ENCODE measurements around the gene MGRN1. TPM values are rescaled to one million over a fixed set of nuclear protein-coding genes. Genes with fewer than 3 reads are reported as not detected.

MGRN1 gene
- total and polyA plus RNA-seq, 2 of the 13 experiments (the other 11 are each of a cell fraction or from before 2014, with no cell fraction given) = 11.9 to 12.6 TPM

GRCh38 chr16:4704491-4704890 lies 79.9 kb downstream of the MGRN1 start:
- DNase-seq (ENCODE audit: low spot score) (no peak), FAIRE-seq (no peak), ATAC-seq (no peak)
- WGBS (ENCODE audit: low lambda C conversion rate) = 96% methylated on average over 7 of the region's 8 CpGs
- H3K4me1 ChIP-seq (ENCODE audit: insufficient read depth, low read length) = peaks cover 18% of the 10 kb centered on the region
- H3K9ac ChIP-seq (ENCODE audit: insufficient read depth, low read depth, low read length) = no peak overlapping the region
- H2AFZ ChIP-seq (ENCODE audit: low read length) = no peak overlapping the region
- H3K36me3 ChIP-seq (replicated peaks in 1 of 2; ENCODE audit: control insufficient read depth in 1 of 2, insufficient read depth in 2 of 2, low read length in 2 of 2) = peaks cover 29 to 56% of the 10 kb centered on the region in 2 experiments
- BruUV-seq (replicated peaks) = no TSS peak
- intact Hi-C loops (cut with micrococcal nuclease; ENCODE audit: unreplicated experiment) (no loop called here), in situ Hi-C loops (cut with HindIII; ENCODE audit: extremely low pct_ligation_motif_present, low pct_unique_long_range_greater_than_20kb) (no loop called here)
- no peaks in the 10 kb centered on the region for H3K9me3 ChIP-seq (ENCODE audit: low read length)
- H3K4me3 ChIP-seq (replicated peaks in 1 of 3; ENCODE audit: insufficient read depth in 1 of 3, low read depth in 2 of 3, low read length in 3 of 3) = no peak overlapping the region
- CTCF ChIA-PET (ENCODE audit: low intra/inter-chr PET ratio, low total read pairs) = no interaction called here
- H3K27ac ChIP-seq (ENCODE audit: extremely low read length, insufficient read depth, low read length) = no peak overlapping the region
- no peaks in the 10 kb centered on the region for H3K27me3 ChIP-seq (ENCODE audit: control insufficient read depth in 1 of 2, insufficient read depth in 2 of 2, low read length in 2 of 2)
- H3K79me2 ChIP-seq (ENCODE audit: insufficient read depth, low read length) = no peaks in the 10 kb centered on the region
- TF ChIP-seq ZNF589 (CRISPR knock-in tag; conservative IDR thresholded peaks at IDR 0.05) (no peak), ZNF720 (CRISPR knock-in tag; IDR thresholded peaks at IDR 0.05) (no peak), YEATS4 (CRISPR knock-in tag; IDR thresholded peaks at IDR 0.05; ENCODE audit: borderline replicate concordance) (no peak), ZBTB46 (CRISPR knock-in tag; IDR thresholded peaks at IDR 0.05; ENCODE audit: borderline replicate concordance) (no peak), AKAP8 (CRISPR knock-in tag; IDR thresholded peaks at IDR 0.05) (no peak), ZBTB21 (CRISPR knock-in tag; IDR thresholded peaks at IDR 0.05) (no peak), HOXA9 (CRISPR knock-in tag; IDR thresholded peaks at IDR 0.05; ENCODE audit: borderline replicate concordance) (no peak), ZNF570 (CRISPR knock-in tag; IDR thresholded peaks at IDR 0.05; ENCODE audit: borderline replicate concordance) (no peak)
- no peaks in the 10 kb centered on the region for H4K20me1 ChIP-seq (ENCODE audit: insufficient read depth, low read length)
- no peak overlapping the region for H3K4me2 ChIP-seq (ENCODE audit: low read depth, low read length)
- POLR2A ChIA-PET = no interaction called here

GRCh38 chr16:4704913-4705312 lies 80.3 kb downstream of the MGRN1 start:
- Histone ChIP-seq H4K20me1 (ENCODE audit: insufficient read depth, low read length) (no peaks in the 10 kb centered on the region), H3K4me3 (replicated peaks in 1 of 3; ENCODE audit: insufficient read depth in 1 of 3, low read depth in 2 of 3, low read length in 3 of 3) (no peak overlapping the region), H3K4me2 (ENCODE audit: low read depth, low read length) (no peak overlapping the region), H3K27ac (ENCODE audit: extremely low read length, insufficient read depth, low read length) (no peak overlapping the region), H3K9me3 (ENCODE audit: low read length) (no peaks in the 10 kb centered on the region), H3K79me2 (ENCODE audit: insufficient read depth, low read length) (no peaks in the 10 kb centered on the region), H3K9ac (ENCODE audit: insufficient read depth, low read depth, low read length) (no peak overlapping the region), H3K36me3 (replicated peaks in 1 of 2; ENCODE audit: control insufficient read depth in 1 of 2, insufficient read depth in 2 of 2, low read length in 2 of 2) (peaks cover 31 to 56% of the 10 kb centered on the region in 2 experiments), H3K27me3 (ENCODE audit: control insufficient read depth in 1 of 2, insufficient read depth in 2 of 2, low read length in 2 of 2) (no peaks in the 10 kb centered on the region), H2AFZ (ENCODE audit: low read length) (no peak overlapping the region), H3K4me1 (ENCODE audit: insufficient read depth, low read length) (peaks cover 18% of the 10 kb centered on the region)
- FAIRE-seq (no peak), DNase-seq (ENCODE audit: low spot score) (no peak), ATAC-seq (no peak)
- in situ Hi-C loops (cut with HindIII; ENCODE audit: extremely low pct_ligation_motif_present, low pct_unique_long_range_greater_than_20kb) = no loop called here
- intact Hi-C loops (cut with micrococcal nuclease; ENCODE audit: unreplicated experiment) = no loop called here
- no TSS peak for BruUV-seq (replicated peaks)
- ChIA-PET POLR2A (no interaction called here), CTCF (ENCODE audit: low intra/inter-chr PET ratio, low total read pairs) (no interaction called here)
- WGBS (ENCODE audit: low lambda C conversion rate) = 98% methylated on average over 6 of the region's 14 CpGs
- TF ChIP-seq HMGXB3 (CRISPR knock-in tag; IDR thresholded peaks at IDR 0.05; ENCODE audit: borderline replicate concordance) (no peak), ZNF431 (CRISPR knock-in tag; IDR thresholded peaks at IDR 0.05; ENCODE audit: borderline replicate concordance, low read depth) (no peak), ZNF33A (CRISPR knock-in tag; IDR thresholded peaks at IDR 0.05; ENCODE audit: borderline replicate concordance) (no peak), JUN (CRISPR knock-in tag; IDR thresholded peaks at IDR 0.05) (no peak)

All from HepG2 (cell line).